Left lung (tissue), 10 donors: ENCODE measurements around the gene MOSMO. TPM values are rescaled to one million over a fixed set of nuclear protein-coding genes. Genes with fewer than 3 reads are reported as not detected.
"Not testable (repeated sequence)": the region's sequence is repeated elsewhere in the genome, so short reads cannot be mapped to it uniquely, and the experiment has no call there.

ENCODE experiments used
- ATAC-seq: fragments of 200-7000 bp; cut with Tn5 transposase; one replicate; pipeline ENCODE4 v1.9.1; 2020; ENCODE audit warnings: moderate library complexity
- DNase-seq, 4 donors: peaks; one replicate each; pipeline ENCODE4 v3.0.0-alpha.2; 2013 to 2020
- H3K27ac ChIP-seq, 2 donors: fragments of 200-600 bp; sonication (generic) in 1 of 2; one replicate each; pipeline versions ENCODE4 v1.5.0 to v1.8.0; 2020 to 2021
- H3K27me3 ChIP-seq, 2 donors: fragments of 200-600 bp; sonication (generic) in 1 of 2; one replicate each; pipeline versions ENCODE4 v1.5.0 to v1.8.0; 2020 to 2021
- H3K36me3 ChIP-seq, 2 donors: fragments of 200-600 bp; sonication (generic) in 1 of 2; one replicate each; pipeline versions ENCODE4 v1.5.0 to v1.8.0; 2020 to 2021
- H3K4me1 ChIP-seq, 2 donors: fragments of 200-600 bp; one replicate each; pipeline ENCODE4 v1.8.0; 2021
- H3K4me3 ChIP-seq, 2 donors: fragments of 200-600 bp; sonication (generic) in 1 of 2; one replicate each; pipeline versions ENCODE4 v1.5.0 to v1.8.0; 2020 to 2021; ENCODE audit warnings: mild to moderate bottlenecking in 1 of 2
- H3K9me3 ChIP-seq, 2 donors: fragments of 200-600 bp; sonication (generic) in 1 of 2; one replicate each; pipeline versions ENCODE4 v1.5.0 to v1.8.0; 2020 to 2021
- intact Hi-C, 2 donors: fragments of 100-400 bp; cut with DNase I; formaldehyde crosslinking; loops; one replicate each; pipeline versions ENCODE4 v1.11.2 to v1.14.2; 2022
- polyA plus RNA-seq, 6 donors: library from polyadenylated mRNA; unstranded; fragments of 120-200 nt; gene quantifications; one replicate each; pipeline ENCODE4 v1.2.1, GENCODE V29; 2013; ENCODE audit not compliant: insufficient read length in 6 of 6
- total RNA-seq, 2 donors: library from RNA; stranded (reverse); fragmentation: NEBNext Ultra II Directional; extraction: Animal tissue kit (Norgen Biotek cat#: 25700); gene quantifications; one replicate each; pipeline ENCODE4 v1.2.1, GENCODE V29; 2021
- TF ChIP-seq, protein P1 (sequence below), 2 donors: fragments of 200-600 bp; sonication (generic) in 1 of 2; IDR thresholded peaks; one replicate each; pipeline versions ENCODE4 v1.5.0 to v1.8.0; 2021; ENCODE audit warnings: antibody characterized with exemption in 2 of 2
- donor health status: DM: no; HTN: yes; CAD: no.
- donor health status: DM: no; HTN: no; CAD: no.

The MOSMO gene
- total and polyA plus RNA-seq, 8 donors = 11.7 to 31.0 (median 26.9) TPM

- TF ChIP-seq, protein P1, sequence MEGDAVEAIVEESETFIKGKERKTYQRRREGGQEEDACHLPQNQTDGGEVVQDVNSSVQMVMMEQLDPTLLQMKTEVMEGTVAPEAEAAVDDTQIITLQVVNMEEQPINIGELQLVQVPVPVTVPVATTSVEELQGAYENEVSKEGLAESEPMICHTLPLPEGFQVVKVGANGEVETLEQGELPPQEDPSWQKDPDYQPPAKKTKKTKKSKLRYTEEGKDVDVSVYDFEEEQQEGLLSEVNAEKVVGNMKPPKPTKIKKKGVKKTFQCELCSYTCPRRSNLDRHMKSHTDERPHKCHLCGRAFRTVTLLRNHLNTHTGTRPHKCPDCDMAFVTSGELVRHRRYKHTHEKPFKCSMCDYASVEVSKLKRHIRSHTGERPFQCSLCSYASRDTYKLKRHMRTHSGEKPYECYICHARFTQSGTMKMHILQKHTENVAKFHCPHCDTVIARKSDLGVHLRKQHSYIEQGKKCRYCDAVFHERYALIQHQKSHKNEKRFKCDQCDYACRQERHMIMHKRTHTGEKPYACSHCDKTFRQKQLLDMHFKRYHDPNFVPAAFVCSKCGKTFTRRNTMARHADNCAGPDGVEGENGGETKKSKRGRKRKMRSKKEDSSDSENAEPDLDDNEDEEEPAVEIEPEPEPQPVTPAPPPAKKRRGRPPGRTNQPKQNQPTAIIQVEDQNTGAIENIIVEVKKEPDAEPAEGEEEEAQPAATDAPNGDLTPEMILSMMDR (IDR thresholded peaks at IDR 0.05) = no peak
- intact Hi-C loops = no loop called here
- Histone ChIP-seq H3K4me1 (peaks cover 9 to 17% of the 10 kb centered on the region in 2 donors), H3K4me3 (no peak overlapping the region), H3K27ac (no peak overlapping the region), H3K9me3 (peaks cover 0 to 6% of the 10 kb centered on the region in 2 donors), H3K36me3 (no peaks in the 10 kb centered on the region), H3K27me3 (no peaks in the 10 kb centered on the region)
- ATAC-seq = no peak
- DNase-seq = no peak
Measured at GRCh38 chr16:22030087-22030812, 22.3 kb downstream of the MOSMO start.

DNA sequence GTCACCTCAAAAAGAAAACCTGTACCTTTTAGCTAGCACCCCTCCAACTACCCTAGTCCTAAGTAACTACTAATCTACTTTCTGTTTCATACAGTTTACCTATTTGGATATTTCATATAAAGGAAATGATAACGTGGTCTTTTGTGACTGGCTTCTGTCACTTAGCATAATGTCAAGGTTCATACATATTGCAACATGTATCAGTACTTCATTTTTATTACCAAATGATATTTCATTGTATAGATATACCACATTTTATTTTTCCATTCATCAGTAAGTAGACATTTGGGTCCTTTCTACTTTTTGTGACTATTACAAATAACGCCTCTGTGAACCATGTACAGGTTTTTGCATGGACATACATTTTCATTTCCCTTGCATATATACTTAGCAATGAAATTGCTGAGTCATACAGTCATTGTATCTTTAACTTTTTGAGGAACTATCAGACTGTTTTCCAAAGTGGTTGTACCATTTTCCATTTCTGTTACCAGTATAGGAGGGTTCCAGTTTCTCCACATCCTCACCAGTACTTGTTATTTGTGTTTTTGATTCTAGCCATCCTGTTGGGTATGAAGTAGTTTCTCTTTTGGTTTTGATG is 23.7 kb downstream of the MOSMO start:
- Histone ChIP-seq H3K4me3 (no peak overlapping the region), H3K36me3 (no peaks in the 10 kb centered on the region), H3K27me3 (no peaks in the 10 kb centered on the region), H3K27ac (no peak overlapping the region), H3K9me3 (peaks cover 0 to 6% of the 10 kb centered on the region in 2 donors), H3K4me1 (peaks cover 6 to 17% of the 10 kb centered on the region in 2 donors)
- ATAC-seq (no peak), DNase-seq (no peak)
- intact Hi-C loops = no loop called here
- TF ChIP-seq, protein P1 (IDR thresholded peaks at IDR 0.05) = no peak

- no peaks in the 10 kb centered on the region for H3K36me3 ChIP-seq
- no peak overlapping the region for H3K4me3 ChIP-seq
- H3K9me3 ChIP-seq = peaks cover 0 to 6% of the 10 kb centered on the region in 2 donors
- H3K27ac ChIP-seq = no peak overlapping the region
- peaks cover 0 to 4% of the 10 kb centered on the region in 2 donors for H3K4me1 ChIP-seq
- TF ChIP-seq, protein P1 (IDR thresholded peaks at IDR 0.05) = no peak
- intact Hi-C loops = no loop called here
- no peak for DNase-seq
- no peak for ATAC-seq
- H3K27me3 ChIP-seq = no peaks in the 10 kb centered on the region
Measured at GRCh38 chr16:22034503-22034902, 26.6 kb downstream of the MOSMO start.

DNA sequence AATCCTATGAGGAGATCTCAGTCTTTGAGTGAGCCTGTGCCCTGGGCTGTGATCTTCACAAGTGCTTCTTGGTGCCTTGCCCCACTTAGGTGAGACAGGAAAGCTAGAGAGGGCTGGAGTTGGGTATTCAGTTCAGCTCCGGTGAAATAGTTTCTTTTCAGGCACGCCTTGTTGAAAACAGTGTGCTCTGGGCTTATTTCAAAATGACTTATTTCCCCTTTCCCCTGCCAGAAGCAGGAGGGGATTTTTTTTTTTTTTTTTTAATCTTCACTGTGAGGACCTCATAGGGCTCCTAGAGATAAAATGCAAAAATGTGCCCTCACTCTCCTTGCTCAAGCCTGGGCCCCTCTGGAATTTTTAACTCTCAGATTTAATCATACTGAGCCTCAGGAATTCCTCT is 27.2 kb downstream of the MOSMO start:
- Histone ChIP-seq H3K4me3 (no peak overlapping the region), H3K4me1 (no peaks in the 10 kb centered on the region), H3K36me3 (no peaks in the 10 kb centered on the region), H3K27ac (no peak overlapping the region), H3K9me3 (peaks cover 0 to 6% of the 10 kb centered on the region in 2 donors), H3K27me3 (no peaks in the 10 kb centered on the region)
- TF ChIP-seq, protein P1 (IDR thresholded peaks at IDR 0.05) = no peak
- intact Hi-C loops = no loop called here
- DNase-seq (peak in 1 of 4 donors; percentile 19), ATAC-seq (peak; percentile 72)

GRCh38 chr16:22043882-22044281 is 36.0 kb downstream of the MOSMO start:
- H3K4me3 ChIP-seq, H3K36me3 ChIP-seq, H3K27me3 ChIP-seq, H3K27ac ChIP-seq, ATAC-seq, DNase-seq, H3K9me3 ChIP-seq, H3K4me1 ChIP-seq, intact Hi-C loops: not testable (repeated sequence)

DNA sequence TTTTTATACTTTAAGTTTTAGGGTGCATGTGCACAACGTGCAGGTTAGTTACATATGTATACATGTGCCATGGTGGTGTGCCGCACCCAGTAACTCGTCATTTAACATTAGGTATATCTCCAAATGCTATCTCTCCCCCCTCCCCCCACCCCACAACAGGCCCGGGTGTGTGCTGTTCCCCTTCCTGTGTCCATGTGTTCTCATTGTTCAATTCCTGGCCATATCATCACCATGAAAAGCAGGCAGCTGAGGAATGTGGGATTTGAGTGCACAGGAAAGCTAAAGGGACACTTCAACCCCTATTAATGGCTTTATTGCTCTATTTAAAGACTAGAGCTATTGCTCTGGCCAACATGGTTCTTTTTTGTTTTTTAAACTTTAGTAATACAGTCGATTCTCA is 38.0 kb downstream of the MOSMO start:
- DNase-seq, H3K9me3 ChIP-seq, intact Hi-C loops, H3K36me3 ChIP-seq, H3K27me3 ChIP-seq, ATAC-seq, H3K4me1 ChIP-seq, H3K4me3 ChIP-seq: not testable (repeated sequence)
- H3K27ac ChIP-seq = peak overlapping the region in 1 of 2 donors; percentile 24
